ENCODE data around the gene GFI1. TPM values are rescaled to one million over a fixed set of nuclear protein-coding genes. Genes with fewer than 3 reads are reported as not detected.

GFI1 gene
- polyA plus RNA-seq, 3 donors from 2014 or later, result 17.8 to 47.4 (median 27.2) TPM

DNA sequence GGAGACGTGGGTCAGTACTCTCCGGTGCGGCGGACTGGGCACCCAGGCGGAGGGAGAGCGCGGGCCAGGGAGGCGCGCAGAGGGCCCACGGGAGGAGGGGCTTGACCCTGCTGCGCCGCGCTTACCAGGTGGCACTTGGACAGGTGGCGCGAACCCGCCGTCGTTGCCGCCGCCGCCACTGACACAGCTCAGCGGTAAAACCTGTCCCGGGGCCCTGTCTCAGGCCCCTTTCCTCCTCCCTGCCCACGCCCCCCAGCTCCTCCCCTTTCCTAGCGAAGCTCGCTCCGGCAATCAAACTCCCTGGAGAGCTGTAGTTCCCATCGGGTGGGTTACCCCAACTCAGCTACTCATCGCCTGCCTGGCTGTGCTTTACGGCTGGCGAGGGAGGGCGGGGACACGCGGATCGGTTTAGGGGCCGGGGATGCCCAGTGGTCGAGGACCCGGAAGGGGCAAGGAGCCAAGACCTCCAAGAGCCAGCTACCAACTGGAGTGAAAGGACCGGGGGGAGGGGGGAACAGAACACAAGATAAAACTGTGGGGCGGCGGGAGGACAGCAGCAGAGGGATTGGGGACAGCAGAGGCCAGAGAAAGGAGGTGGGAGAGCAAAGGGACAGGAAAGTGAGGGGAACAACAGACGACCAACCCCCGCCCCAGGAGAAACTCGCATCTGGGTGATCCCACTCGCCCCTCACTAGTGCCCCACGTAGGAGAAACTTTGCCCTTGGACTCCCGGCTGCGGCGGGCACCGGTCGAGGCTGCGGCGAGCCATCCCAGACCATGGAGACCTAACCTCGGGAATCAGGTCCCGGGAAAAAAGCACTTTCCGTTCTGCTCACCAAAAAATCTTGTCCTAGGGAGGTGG, 2.9 kb downstream of the GFI1 start:
- Mint-ChIP-seq H3K4me3 (peak overlapping the region; percentile 90 to 97 (median 95)), H3K36me3 (peaks cover 14 to 19% (median 16%) of the 10 kb centered on the region in 3 donors), H3K4me1 (peaks cover 38 to 48% of the 10 kb centered on the region in 2 donors), H3K27ac (peak overlapping the region; percentile 76 to 93 (median 88)), H3K27me3 (ENCODE audit: low read depth in 3 of 3) (peaks cover 11 to 24% (median 14%) of the 10 kb centered on the region in 3 donors), H3K9me3 (no peaks in the 10 kb centered on the region)
- DNase-seq, result peak; percentile 34 to 36 (median 36)

DNA sequence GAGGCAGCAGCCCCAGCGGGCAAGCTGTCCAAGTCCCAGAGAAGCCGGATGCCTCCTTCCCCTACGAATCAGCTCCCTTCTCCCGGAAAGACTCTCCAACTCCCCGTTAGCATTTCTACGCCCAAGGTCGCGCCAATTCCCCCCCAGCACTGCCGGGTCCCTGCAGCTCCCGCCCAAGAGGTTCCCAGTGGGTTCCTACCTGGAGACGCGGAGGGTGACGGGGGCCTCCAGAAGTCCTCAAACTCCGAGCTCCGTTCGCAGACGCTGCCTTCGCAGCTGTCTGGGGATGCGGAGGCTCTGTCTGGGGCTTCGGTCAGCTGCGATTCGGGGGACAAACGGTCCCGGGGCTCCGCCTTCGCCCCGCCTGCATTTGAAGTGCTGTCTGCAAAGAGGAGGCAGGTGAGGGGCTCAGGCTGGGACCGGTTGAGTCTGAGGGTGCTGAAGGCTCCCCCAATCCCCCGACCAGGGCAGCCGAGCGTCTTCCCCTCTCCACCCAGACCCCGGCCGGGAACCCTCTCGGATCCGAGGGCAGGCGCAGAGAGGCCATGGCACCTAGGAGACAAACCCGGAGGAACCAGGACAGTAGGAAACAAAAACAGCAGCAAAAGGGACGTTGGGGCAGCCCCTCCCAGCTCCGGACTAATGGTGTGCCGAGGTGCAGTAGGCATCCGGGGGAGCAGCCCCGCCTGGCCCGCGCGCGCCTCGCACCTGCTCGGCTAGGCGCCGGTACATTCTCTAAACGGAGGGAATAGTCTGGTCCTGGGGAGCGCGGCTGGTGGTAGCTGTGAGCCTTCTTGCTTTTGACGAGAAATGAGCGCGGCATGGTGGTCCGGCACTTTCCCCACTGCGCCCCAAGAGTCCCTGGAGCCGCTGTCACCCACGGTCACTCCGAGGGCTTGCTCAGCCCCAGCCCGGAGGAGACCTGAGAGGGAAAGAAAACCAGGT, 3.8 kb downstream of the GFI1 start:
- peaks cover 14 to 26% (median 21%) of the 10 kb centered on the region in 3 donors for H3K36me3 Mint-ChIP-seq
- peaks cover 14 to 29% (median 19%) of the 10 kb centered on the region in 3 donors for H3K27me3 Mint-ChIP-seq (ENCODE audit: low read depth in 3 of 3)
- no peaks in the 10 kb centered on the region for H3K9me3 Mint-ChIP-seq
- H3K4me3 Mint-ChIP-seq, result peak overlapping the region; percentile 90 to 97 (median 95)
- DNase-seq, result peak; percentile 22 to 34 (median 26)
- H3K4me1 Mint-ChIP-seq, result peaks cover 47 to 57% of the 10 kb centered on the region in 2 donors
- H3K27ac Mint-ChIP-seq, result peak overlapping the region; percentile 77 to 91 (median 83)

DNA sequence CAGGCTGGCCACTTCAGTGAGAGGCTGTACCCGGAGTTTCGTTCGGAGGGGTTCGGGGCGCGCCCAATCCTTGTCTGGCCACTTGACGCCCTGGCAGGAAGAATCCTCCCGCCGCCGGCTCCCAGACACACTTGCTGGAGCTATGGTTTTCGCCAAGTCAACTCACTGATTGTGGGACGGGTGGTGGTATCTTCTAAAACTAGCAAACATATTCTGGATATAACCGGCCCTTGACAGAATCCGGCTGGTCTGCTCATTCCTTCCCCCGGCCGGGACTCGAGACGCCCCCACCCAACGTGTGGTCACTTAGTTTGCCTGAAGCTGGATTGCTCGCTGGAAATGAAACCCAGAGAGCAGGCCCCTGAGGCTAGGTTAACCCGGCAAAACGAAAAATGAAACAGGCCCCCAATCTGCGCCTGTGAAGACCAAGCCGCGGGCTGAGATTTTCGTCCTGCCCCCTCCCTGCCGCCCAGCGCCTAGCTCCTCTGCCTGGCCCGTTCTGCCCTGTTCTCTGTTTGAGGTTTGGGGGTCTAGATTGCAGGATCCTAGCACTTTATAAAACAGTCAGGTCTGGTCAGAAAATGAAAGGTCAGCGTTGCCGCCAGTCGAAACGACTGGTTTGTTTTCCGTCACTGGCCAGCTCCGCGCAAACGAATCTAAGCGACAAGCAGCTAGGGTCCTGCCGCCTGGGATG, 4.6 kb downstream of the GFI1 start:
- peaks cover 51 to 65% of the 10 kb centered on the region in 2 donors for H3K4me1 Mint-ChIP-seq
- H3K27me3 Mint-ChIP-seq (ENCODE audit: low read depth in 3 of 3), result peaks cover 14 to 29% (median 19%) of the 10 kb centered on the region in 3 donors
- H3K4me3 Mint-ChIP-seq, result peak overlapping the region; percentile 90 to 97 (median 95)

DNA sequence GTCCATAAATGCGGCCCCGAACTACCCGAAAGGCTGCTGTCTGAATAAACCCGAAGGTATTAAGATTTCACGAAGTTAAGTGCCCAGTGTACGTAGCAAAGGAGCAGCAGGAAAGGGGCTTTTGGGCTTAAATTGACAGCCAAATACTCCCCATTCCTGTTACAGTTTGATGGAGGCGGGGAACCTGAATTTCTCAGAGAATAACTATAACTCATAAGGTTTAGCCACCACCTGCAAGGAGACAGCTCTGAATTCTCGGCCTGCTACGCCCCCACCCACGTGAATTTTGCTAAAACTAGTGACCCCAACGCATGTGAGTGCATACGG, 5.2 kb downstream of the GFI1 start:
- H3K4me1 Mint-ChIP-seq, result peaks cover 53 to 71% of the 10 kb centered on the region in 2 donors
- peak overlapping the region; percentile 52 to 97 (median 95) for H3K4me3 Mint-ChIP-seq
- DNase-seq, result no peak
- H3K36me3 Mint-ChIP-seq, result peaks cover 16 to 34% (median 21%) of the 10 kb centered on the region in 3 donors
- H3K27ac Mint-ChIP-seq, result peak overlapping the region in 2 of 6 donors; percentile 17 to 45
- H3K27me3 Mint-ChIP-seq (ENCODE audit: low read depth in 3 of 3), result peaks cover 14 to 29% (median 19%) of the 10 kb centered on the region in 3 donors
- no peaks in the 10 kb centered on the region for H3K9me3 Mint-ChIP-seq

More for the DNA sequence above, 4.6 kb downstream of the GFI1 start:
- peak; percentile 15 to 33 (median 23) for DNase-seq
- H3K9me3 Mint-ChIP-seq, result no peaks in the 10 kb centered on the region
- peaks cover 14 to 32% (median 21%) of the 10 kb centered on the region in 3 donors for H3K36me3 Mint-ChIP-seq
- H3K27ac Mint-ChIP-seq, result peak overlapping the region; percentile 77 to 91 (median 83)

DNA sequence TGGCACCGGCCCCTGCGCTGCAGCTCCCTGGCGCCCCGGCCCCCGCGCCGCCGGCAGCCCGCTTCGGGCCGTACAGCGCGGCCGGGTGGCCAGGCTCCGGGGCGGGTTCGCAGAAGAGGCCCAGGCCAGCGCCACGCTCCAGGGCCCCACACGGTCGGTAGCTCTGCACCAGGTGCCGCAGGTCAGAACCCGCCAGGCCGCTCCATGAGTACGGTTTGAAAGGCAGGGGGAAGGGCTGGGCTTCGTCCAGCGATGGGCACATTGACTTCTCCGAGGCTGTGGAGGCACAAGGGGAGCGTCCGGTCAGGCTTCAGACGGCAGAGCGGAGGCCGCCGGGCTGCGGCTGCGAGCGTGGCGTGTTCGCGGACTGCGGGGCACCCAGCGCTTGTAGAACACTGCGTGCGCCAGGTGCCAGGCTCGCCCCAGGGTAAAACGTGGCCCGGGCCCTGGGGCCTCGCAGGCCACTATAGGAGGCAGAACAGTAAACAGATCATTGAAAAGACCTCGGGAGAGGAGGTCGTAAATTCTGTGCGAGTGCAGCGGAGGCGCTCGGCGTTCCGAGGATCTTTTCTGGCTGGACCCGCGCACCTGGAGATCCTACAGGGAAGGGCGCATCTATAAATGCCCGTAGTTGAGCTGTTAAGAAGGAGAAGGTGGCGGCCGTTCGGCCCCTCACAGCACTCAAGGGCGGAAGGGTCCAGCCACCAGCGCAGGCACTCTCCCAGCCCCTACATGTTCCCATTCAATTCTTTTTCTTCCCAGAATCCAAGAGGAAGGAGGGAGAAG, 5.7 kb downstream of the GFI1 start:
- Mint-ChIP-seq H3K4me3 (peak overlapping the region; percentile 52 to 97 (median 95)), H3K27ac (peak overlapping the region in 2 of 6 donors; percentile 17 to 32), H3K4me1 (peaks cover 58 to 77% of the 10 kb centered on the region in 2 donors), H3K36me3 (peaks cover 18 to 39% (median 21%) of the 10 kb centered on the region in 3 donors), H3K9me3 (no peaks in the 10 kb centered on the region), H3K27me3 (ENCODE audit: low read depth in 3 of 3) (peaks cover 14 to 28% (median 17%) of the 10 kb centered on the region in 3 donors)
- DNase-seq, result no peak

DNA sequence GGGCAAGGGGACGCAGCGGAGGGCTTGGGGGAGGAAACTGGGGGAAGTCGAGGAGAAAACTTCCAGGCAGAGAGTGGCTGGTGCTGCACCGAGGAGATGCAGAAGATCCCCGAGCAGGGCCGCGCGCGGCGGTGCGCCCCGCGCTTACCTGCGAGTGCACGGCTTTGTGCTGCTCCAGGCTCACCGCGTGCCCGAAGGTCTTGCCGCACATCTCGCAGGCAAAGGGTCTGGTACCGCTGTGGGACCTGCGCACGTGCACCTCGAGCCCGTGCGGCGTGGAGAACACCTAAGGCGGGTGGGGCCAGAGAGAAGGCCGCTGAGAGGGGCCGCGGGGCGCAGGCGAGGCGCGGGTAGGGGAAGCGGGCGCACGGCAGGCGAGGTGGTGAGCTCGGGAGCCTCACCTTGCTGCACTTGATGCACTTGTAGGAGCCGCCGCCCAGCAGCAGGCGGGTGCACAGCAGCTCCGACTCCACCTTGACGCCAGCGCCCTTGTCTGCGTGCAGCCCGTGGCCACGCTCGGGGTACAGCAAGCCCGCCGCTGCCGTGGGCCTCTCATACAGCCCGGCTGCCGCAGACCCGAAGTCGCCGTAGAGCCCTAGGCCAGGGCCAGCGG, 6.4 kb downstream of the GFI1 start:
- H3K27ac Mint-ChIP-seq, result peak overlapping the region in 5 of 6 donors; percentile 53 to 92 (median 79)
- DNase-seq, result no peak
- H3K4me1 Mint-ChIP-seq, result peaks cover 64 to 82% of the 10 kb centered on the region in 2 donors
- peak overlapping the region; percentile 51 to 76 (median 74) for H3K4me3 Mint-ChIP-seq
- H3K27me3 Mint-ChIP-seq (ENCODE audit: low read depth in 3 of 3), result peaks cover 14 to 26% (median 15%) of the 10 kb centered on the region in 3 donors
- H3K9me3 Mint-ChIP-seq, result no peaks in the 10 kb centered on the region
- peaks cover 18 to 42% (median 24%) of the 10 kb centered on the region in 3 donors for H3K36me3 Mint-ChIP-seq

DNA sequence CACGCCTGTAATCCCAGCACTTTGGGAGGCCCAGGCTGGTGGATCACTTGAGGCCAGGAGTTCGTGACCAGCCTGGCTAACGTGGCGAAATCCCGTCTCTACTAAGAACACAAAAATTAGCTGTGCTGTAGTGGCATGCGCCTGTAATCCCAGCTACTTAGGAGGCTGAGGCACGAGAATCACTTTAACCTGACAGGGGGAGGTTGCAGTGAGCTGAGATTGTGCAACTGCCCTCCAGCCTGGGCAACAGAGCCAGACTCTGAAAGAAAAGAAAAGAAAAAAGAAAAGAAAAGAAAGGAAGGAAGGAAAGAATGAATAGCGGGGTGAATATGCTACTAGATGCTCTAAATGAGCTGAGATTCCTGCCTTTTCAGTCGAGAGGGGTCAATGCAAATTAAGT, 7.1 kb downstream of the GFI1 start:
- peak overlapping the region; percentile 76 to 92 (median 83) for H3K27ac Mint-ChIP-seq
- H3K4me3 Mint-ChIP-seq, result peak overlapping the region; percentile 63 to 76 (median 74)
- H3K9me3 Mint-ChIP-seq, result no peaks in the 10 kb centered on the region
- peaks cover 10 to 24% (median 14%) of the 10 kb centered on the region in 3 donors for H3K27me3 Mint-ChIP-seq (ENCODE audit: low read depth in 3 of 3)
- H3K36me3 Mint-ChIP-seq, result peaks cover 23 to 48% (median 30%) of the 10 kb centered on the region in 3 donors
- H3K4me1 Mint-ChIP-seq, result peaks cover 66 to 83% of the 10 kb centered on the region in 2 donors
- no peak for DNase-seq

DNA sequence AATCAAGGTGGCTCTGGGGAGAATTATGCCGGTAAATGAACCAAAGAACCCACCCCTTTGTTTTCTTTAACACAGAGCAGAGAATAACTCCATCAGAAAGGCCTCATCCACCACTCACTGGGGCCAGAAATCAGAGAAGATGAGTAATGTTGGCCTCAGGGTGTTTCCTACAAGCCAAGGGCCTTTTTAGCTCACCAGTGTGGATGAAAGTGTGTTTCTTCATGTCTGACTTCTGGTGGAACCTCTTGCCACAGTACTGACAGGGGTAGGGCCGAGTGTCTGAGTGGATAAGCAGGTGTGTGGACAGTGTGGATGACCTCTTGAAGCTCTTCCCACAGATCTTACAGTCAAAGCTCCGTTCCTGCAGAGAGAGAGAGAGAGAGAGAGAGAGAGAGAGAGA, 8.3 kb downstream of the GFI1 start:
- H3K27me3 Mint-ChIP-seq (ENCODE audit: low read depth in 3 of 3), result peaks cover 10 to 18% (median 12%) of the 10 kb centered on the region in 3 donors
- H3K4me1 Mint-ChIP-seq, result peaks cover 67 to 85% of the 10 kb centered on the region in 2 donors
- H3K9me3 Mint-ChIP-seq, result no peaks in the 10 kb centered on the region
- peak overlapping the region; percentile 63 to 76 (median 74) for H3K4me3 Mint-ChIP-seq
- peaks cover 23 to 58% (median 30%) of the 10 kb centered on the region in 3 donors for H3K36me3 Mint-ChIP-seq
- peak overlapping the region; percentile 76 to 92 (median 83) for H3K27ac Mint-ChIP-seq
- DNase-seq, result no peak

DNA sequence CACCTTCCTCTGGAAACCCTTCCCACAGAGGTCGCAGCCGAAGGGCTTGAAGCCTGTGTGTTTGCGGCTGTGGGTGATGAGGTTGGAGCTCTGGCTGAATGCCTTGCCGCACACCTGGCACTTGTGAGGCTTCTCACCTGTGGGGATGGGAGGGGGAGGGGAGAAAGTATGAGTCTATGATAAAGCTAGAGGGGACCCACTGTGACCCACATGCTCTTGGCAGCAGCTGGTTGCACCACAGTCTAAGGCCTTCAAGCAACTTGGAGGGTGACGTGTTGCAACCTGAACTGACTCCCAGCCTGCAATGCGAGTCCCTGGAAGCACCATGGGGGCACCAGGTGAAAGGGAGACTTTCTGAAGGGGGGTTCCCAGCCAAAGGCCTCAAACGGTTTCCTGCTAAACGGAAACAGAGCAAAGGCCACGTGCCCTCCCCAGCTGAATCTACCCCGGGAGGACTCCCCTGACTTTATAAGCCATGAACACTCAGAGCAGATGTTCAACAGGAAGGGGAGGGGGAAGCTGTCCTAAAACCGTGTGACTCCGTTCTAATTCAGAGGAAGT, 10.6 kb downstream of the GFI1 start:
- peak in 1 of 3 donors; percentile 9 for DNase-seq
- Mint-ChIP-seq H3K27ac (peak overlapping the region; percentile 32 to 84 (median 70)), H3K9me3 (no peaks in the 10 kb centered on the region), H3K36me3 (peaks cover 16 to 52% (median 26%) of the 10 kb centered on the region in 3 donors), H3K4me1 (peaks cover 51 to 79% of the 10 kb centered on the region in 2 donors), H3K4me3 (peak overlapping the region in 3 of 5 donors; percentile 23 to 49 (median 41)), H3K27me3 (ENCODE audit: low read depth in 3 of 3) (peaks cover 6 to 12% (median 7%) of the 10 kb centered on the region in 3 donors)

DNA sequence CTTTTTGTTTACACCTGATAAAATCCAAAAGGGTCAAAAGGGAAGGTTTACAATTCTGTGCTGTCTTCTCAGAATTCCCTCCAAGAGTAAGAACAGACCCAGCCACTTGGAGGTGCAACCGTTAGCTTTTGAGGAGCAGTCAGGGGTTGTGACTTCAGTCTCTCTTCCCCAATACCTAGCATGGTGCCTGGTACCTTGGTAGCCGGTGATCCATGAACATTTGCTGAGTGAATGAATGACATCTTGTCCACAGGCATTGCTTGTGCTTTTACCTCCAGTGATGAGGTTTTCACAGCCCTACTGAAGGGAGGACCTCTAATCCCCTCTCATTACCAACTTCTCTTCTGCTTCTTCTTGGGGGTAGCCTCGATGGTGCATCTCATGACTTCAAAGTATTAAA, 11.7 kb downstream of the GFI1 start:
- H3K36me3 Mint-ChIP-seq, result peaks cover 24 to 59% (median 26%) of the 10 kb centered on the region in 3 donors
- H3K4me1 Mint-ChIP-seq, result peaks cover 52 to 85% of the 10 kb centered on the region in 2 donors
- H3K4me3 Mint-ChIP-seq, result peak overlapping the region in 1 of 5 donors; percentile 11

DNA sequence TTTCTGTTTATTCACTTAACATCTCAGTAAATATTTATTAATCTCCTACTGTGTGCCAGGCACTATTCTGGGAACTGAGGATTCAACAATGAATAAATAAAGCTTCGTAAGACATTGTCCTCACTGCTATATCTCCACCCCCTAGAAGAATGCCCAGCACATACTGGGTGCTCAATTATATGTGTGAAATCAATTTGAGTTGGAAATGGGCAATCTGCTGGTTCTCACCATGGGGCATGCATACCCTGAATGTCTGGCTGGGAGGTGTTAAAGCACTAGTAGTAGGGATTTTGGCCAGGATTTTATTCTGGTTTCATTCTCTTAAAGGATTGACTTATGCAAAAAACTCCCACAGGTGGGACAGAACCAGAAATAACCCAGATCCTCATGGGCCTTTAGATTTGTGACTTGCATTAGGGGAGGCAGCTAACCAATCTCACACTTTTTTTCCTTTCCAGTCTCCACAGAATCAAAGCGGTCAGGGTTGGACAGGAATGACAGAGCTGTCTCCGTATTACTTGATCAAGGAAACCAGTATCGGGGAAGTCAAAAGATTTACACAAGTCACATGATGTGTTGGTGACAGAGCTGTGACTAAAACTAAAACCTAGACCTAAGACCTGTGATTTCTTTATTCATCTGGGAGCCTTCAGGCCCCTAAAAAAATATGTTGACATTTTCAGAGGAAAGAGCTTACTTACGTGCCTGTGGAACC, 12.8 kb downstream of the GFI1 start:
- H3K27me3 Mint-ChIP-seq (ENCODE audit: low read depth in 3 of 3), result peaks cover 4 to 9% (median 5%) of the 10 kb centered on the region in 3 donors
- H3K4me1 Mint-ChIP-seq, result peaks cover 41 to 83% of the 10 kb centered on the region in 2 donors
- peak in 1 of 3 donors; percentile 11 for DNase-seq
- H3K9me3 Mint-ChIP-seq, result no peaks in the 10 kb centered on the region
- H3K27ac Mint-ChIP-seq, result peak overlapping the region; percentile 59 to 91 (median 80)
- peaks cover 15 to 54% (median 25%) of the 10 kb centered on the region in 3 donors for H3K36me3 Mint-ChIP-seq
- peak overlapping the region in 2 of 5 donors; percentile 18 to 62 for H3K4me3 Mint-ChIP-seq

More for the DNA sequence above, 11.7 kb downstream of the GFI1 start:
- Mint-ChIP-seq H3K27me3 (ENCODE audit: low read depth in 3 of 3) (peaks cover 6 to 12% (median 6%) of the 10 kb centered on the region in 3 donors), H3K9me3 (no peaks in the 10 kb centered on the region), H3K27ac (peak overlapping the region in 5 of 6 donors; percentile 59 to 88 (median 78))
- DNase-seq, result no peak
